HPDE6-E6E7 (cell line): ENCODE data around the gene TNRC6A.
"Not testable (repeated sequence)": the region's sequence is repeated elsewhere in the genome, so short reads cannot be mapped to it uniquely, and the experiment has no call there.

ENCODE experiments used
- DNase-seq: peaks from one replicate; pipeline ENCODE4 v3.0.0; 2011; ENCODE audit warnings: missing footprints; ENCODE audit errors: extremely low spot score

Gene TNRC6A

DNA sequence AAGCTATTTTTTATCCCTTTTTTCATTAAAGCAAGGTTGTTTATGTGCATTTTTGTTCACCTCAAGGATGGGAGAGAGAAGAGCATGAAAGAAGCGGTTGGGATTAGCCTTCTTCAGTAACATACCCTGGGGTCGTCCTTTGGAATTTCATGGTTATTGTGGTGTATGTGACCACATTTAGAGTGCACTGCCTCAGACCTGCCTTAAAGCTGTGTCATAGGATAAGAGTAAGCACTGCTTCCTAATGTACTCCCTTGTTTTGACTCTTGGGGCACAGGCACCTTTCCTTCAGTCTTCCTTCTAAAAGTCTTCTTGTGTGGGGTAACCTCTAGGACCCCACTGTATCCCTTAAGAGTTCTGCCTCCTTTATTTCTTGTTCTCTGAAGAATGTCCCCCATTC lies 28.9 kb downstream of the TNRC6A start:
- DNase-seq, result no peak

DNA sequence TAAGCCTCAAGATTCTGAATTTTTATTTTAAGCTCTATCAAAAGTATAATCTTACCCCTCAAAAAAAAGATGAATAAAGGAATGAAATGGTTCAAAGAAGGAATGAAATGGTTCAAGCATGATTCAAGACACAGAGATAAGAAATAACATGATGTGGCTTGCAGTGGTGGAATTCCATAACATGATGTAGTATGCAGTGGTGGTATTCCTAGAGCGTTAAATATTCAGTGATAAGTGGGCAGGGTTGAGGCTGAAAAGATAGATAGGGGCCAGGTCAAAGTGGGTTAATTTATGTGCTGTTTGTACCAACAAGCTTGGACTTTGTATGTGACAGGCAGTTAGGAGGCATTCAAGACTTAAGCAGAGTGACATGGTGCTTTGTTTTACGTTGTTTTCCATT lies 29.6 kb downstream of the TNRC6A start:
- no peak for DNase-seq

DNA sequence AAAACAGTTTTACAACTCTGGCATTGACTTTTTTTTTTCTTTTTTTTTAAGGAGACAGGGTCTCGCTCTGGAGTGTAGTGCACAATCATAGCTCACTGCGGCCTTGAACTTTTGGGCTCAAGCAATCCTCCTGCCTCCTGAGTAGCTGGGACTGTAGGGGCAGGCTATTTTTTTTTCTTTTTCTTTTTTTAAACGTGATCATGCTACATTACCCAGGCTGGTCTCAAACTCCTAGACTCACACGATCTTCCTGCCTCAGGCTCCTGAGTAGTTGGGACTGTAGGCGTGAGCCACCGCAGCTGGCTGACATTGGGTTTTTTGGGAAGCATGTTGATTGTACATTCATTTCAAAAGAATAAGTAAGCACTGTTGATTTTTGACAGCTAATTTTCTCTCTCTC lies 32.1 kb downstream of the TNRC6A start:
- no peak for DNase-seq

DNA sequence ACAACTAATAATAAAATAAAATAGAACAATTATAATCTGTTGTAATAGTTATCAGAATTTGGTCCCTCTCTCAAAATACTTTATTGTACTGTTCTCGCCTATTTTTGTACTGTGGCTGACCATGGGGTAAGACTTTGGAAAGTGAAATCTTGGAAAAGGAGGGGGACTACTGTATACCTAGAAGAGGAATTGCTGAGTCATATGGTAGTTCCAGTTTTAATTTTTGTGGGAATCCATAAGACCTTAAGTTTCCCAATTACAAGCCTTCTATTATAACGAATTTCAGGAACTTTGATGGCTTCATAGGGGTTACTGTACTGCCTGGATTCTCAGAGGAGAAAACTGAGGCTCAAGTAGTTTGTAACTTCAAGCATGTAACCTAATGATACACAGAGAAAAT lies 35.5 kb downstream of the TNRC6A start:
- no peak for DNase-seq

DNA sequence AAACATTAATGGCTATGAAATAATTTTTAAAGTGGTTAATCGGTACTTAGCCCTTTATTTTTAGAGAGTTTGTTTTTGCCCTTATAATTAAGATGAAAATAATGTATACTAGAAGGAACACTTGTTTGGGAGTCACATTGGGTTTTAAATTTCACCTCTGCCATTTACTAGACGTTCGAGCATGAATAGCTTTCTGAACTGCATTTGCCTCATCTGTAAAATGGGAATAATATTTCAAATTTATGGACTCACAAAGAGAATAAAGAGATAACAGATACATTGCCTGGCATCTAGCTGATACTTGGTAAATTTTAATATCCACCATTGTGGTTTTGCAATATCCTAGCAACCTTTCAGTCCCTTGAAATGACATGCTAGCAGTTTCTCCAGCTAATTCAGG lies 36.6 kb downstream of the TNRC6A start:
- DNase-seq, result no peak

DNA sequence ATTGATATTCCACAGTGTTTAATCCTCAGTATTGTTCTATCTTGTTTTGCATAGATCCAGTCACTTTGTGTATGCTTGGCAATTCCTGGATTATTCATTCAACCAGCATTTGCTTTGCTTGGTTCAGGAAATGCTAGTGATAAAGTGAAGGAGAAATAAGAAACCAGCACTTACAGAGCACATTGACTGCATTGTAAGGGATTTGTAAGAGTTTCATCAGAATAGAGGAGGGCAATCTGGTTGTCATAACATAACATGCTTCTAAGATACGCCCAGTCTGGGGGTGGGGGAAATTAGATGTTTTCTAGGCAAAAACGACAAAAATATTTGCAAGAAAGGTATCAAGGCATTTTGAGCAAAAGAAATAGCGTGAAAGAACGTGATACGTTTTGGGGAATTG lies 40.4 kb downstream of the TNRC6A start:
- no peak for DNase-seq

DNA sequence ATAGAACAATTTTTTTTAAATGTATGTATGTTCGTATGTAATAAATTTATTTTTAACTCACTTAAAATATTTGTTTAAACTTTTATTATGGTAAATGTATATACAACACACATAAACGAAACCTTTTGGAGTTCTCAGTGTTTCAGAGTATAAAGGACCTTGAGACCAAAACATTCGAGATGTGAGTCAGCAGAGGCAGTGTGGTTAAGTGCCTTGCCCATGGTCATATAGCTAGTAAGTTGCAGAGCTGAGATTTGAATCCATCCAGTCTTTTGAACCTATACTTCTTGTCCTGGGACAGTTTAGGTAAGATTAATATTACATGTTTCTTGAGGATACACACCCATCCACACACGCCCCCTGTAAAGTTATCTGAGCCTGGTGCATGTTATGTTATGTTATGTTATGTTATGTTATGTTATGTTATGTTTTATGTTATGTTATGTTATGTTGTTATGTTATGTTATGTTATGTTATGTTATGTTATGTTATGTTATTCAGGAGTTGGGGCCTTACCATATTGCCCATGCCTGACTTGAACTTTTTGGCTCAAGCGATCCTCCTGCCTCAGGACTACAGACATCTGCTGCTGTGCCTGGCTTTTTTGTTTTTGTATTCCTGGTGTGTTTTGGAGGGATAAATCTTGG lies 41.8 kb downstream of the TNRC6A start:
- no peak for DNase-seq

DNA sequence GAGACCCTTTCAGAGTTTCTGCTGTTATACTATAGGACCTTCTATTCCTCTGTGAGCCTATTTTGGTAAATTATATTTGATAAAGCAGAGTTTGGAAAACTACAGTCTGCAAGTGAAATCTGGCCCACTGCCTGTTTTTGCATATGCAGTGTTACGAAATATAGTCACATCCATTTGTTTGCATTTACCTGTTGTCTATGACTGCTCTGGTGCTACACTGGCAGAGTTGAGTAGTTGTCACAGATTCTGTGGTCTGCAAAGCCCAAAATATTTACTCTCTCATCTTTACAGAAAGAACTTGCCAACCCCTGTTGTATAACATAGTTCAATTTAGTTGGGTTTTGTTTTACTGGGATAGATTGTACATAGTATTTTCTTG lies 42.3 kb downstream of the TNRC6A start:
- no peak for DNase-seq

DNA sequence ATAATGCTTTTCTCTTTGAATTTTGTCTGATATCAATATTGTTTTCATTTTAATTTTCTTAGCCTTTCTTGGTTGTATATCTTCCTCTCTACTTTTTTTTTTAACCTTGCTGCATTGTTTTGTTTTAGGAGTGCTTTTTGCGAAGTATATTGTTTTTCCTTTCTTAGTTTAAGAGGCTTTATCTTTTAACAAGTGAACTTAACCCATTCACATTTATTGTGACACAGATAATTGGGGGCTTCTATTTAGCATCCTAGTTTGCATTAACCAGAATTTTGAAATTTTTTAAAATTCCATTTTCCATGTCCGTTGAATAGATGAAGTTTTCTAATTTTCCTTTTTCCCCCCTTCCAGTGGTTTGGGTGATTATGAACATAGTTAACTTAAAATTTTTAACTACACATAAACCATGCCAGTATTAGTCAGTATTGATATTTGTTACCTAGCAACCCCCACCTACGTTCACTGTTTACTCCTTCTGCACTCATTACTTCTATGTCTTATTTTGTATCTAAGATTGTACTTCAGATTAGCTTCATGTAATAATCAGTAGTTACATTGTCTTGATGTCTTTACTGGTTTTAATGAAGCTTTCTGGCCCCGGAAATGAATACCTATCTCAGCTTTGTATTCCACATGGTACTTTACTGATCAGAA lies 44.4 kb downstream of the TNRC6A start:
- no peak for DNase-seq

DNA sequence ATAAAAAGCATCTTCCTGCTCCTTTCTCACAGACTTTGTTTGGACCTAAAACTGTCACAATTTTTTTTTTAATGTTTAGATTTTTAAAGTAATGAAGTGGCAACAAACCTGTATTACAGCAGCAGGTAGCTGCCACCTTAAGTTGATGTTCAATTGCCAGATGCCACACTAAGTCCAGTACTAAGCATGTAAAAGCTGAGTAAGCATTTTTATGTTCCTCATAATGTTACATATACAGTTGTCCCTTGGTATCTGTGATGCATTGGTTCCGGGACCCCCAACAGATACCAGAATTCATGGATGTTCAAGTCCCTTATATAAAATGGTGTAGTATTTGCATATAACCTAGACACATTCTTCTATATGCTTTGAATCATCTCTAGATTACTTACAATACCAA lies 45.1 kb downstream of the TNRC6A start:
- no peak for DNase-seq

DNA sequence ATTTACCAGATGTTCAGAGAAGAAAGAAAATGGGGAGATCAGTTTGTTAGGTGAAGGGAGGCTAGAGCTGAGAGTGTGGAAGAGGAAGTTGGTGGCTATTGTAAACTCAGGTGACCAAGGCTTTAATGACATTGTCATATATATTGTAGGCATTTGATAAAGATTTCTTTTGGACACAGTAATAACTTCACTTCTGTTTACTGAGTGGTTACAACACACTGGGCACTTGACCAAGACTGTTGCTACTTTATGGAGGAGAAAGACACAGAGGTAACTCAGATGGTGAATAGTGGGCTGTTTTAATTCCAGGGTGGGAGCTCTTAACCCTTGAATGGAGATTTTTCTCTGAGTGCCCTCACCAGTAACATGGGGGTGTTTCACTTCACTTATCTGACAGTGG lies 46.0 kb downstream of the TNRC6A start:
- DNase-seq, result no peak

DNA sequence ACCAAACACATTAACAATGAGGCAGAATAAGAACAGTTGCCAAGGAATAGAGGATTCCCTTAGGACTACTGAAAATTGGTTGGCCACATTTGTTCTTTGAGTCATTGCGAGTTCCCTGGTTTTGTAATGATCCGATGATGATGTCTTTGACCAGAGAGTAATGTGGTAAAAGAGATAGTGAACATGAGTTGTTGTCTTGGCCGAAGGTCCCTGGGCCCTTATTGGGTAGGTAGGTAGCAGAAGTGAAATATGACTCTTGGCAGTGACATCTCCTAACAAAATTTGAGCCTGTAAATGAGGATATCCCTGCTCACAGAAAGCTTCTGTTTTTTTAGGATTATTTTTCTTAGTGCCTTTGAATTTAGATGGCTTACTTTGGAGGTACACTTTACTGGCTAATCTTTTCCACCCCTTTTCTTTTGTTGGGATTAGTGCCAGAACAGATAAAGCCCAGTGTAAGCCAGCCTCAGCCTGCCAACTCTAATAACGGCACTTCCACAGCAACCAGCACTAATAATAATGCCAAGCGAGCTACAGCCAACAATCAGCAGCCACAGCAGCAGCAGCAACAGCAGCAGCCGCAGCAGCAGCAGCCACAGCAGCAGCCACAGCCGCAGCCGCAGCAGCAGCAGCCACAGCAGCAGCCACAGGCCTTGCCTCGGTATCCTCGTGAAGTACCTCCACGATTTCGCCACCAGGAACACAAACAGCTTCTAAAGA lies 47.2 kb downstream of the TNRC6A start:
- DNase-seq, result no peak

DNA sequence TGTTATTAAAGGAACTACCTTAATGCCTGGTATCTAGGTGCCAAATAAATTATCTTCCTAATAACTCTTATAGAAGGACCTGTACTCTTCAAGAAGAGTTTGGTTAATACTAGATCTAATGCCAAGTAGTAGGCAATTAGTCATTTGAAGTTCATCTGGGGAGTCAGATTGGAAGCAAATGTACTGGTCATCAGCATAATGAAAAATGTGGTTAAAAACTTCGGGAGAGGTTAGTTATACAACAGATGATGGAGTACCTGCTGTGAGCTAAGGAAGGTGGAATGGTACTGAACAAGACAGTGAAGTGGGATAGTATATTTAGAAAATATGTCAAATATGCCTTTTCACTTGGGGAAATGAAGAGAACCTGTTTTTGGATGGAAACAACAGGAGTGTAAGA lies 49.2 kb downstream of the TNRC6A start:
- DNase-seq, result no peak

DNA sequence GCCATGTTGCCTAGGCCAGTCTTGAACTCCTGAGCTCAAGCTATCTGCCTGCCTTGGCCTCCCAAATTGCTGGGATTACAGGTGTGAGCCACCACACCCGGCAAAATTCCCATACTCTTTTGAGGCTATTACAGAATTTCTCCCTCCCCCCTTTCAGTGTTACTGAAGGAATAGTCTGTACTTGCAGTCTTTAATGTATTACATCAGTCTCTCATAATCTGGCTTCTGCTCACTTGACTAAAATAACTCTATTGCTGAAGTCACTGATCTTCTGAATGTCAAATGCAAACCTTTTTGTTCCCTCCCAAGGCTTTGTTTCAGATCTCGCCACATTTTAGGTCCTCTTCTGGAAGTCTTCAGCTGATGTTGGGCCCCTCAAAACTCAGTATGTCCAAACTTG lies 51.8 kb downstream of the TNRC6A start:
- DNase-seq, result no peak

DNA sequence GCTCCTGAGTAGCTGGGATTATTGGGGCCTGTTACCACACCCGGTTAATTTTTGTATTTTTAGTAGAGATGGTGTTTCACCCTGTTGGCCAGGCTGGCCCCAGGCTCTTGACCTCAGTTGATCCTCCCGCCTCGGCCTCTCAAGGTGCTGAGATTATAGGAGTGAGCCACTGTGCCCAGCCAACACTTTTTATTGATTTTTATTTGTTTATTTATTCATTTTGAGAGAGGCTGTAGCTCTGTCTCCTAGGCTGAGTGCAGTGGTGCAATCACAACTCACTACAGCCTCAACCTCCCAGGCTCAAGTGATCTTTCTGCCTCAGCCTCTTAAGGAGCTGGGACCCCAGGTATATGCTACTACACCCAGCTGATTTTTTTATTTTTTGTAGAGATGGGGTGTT lies 54.7 kb downstream of the TNRC6A start:
- DNase-seq, result no peak

DNA sequence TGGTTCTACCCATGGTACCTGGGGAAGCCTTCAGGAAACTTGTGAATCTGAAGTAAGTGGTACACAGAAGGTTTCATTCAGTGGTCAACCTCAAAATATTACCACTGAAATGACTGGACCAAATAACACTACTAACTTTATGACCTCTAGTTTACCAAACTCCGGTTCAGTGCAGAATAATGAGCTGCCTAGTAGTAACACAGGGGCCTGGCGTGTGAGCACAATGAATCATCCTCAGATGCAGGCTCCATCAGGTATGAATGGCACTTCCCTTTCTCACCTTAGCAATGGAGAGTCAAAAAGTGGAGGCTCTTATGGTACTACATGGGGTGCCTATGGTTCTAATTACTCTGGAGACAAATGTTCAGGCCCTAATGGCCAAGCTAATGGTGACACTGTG lies 60.4 kb downstream of the TNRC6A start:
- DNase-seq, result peak; percentile 21

DNA sequence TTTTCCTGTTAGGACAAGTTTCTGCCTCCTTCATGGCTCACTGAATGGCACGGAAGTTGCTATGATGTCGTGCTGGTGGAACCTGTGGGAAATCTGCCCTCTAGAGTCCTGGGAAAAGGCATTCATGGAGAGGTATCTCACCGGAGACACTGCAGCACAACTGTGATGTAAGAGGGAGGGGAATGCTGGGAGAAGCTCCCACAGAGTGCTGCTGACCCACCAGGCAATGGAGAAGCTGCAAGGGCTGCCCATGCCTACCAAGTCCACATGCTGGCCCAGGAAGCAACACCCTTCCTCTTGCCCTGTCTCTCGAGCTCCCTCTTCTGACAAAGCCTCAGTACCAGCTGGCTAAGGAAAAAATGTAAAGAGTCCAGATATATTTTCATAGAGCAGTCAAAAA lies 71.1 kb downstream of the TNRC6A start:
- peak; percentile 33 for DNase-seq

DNA sequence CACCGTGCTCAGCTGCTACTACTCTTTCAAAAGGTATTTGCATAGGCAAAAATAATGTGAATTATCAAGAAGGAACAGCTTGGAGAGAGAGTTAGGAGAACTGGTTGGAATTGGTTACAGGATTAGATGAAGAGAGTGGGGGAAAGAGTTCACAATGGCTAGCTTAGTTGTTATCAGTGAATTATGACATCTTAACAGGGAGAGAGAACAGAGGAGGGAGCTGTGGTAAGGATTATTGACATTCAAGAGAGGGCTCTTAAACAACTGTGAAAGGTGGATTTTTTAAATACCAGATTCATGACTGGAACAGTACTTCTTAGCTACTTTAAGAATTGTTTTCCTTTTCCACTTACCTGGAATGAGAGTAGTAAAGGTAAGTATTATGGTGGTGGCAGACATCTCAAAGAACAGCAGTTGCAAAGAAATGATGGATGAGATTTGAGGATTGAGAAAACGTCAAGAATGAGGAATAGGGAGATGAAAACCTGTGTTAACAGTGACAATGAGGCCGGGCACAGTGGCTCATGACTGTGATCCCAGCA lies 72.4 kb downstream of the TNRC6A start:
- no peak for DNase-seq

DNA sequence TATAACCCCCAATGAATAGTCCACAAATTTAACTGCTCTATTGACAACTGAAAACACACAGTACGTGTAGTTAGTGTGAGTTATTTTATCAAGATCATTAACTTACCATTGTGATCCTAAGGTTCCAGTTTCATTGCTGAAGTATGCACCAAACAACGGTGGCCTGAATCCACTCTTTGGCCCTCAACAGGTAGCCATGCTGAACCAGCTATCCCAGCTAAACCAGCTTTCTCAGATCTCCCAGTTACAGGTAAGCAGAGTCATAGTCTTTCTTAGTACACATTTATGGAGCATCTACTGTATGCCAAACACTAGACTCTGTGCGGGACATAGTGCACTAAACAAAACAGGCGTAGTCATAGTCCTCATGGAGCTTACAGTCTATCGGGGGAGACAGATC lies 76.0 kb downstream of the TNRC6A start:
- no peak for DNase-seq

DNA sequence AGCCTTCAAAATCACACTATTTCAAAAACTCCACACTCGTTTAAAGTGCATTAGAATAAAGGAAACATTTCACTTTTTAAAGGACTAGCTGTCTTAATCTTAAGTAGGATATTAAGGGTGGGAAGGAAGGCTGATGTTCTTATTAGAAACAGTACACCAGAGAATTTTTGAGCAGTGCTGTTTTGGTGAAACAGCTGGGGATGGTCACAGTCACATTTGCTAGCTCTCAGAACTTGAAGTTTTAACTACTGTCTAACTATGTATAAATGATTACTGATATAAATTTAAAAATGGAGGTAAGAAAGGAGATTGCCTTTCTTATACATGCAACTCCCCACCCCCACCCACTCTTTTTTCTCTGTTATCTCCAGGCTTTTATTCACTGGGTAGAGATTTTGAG lies 77.8 kb downstream of the TNRC6A start:
- no peak for DNase-seq

DNA sequence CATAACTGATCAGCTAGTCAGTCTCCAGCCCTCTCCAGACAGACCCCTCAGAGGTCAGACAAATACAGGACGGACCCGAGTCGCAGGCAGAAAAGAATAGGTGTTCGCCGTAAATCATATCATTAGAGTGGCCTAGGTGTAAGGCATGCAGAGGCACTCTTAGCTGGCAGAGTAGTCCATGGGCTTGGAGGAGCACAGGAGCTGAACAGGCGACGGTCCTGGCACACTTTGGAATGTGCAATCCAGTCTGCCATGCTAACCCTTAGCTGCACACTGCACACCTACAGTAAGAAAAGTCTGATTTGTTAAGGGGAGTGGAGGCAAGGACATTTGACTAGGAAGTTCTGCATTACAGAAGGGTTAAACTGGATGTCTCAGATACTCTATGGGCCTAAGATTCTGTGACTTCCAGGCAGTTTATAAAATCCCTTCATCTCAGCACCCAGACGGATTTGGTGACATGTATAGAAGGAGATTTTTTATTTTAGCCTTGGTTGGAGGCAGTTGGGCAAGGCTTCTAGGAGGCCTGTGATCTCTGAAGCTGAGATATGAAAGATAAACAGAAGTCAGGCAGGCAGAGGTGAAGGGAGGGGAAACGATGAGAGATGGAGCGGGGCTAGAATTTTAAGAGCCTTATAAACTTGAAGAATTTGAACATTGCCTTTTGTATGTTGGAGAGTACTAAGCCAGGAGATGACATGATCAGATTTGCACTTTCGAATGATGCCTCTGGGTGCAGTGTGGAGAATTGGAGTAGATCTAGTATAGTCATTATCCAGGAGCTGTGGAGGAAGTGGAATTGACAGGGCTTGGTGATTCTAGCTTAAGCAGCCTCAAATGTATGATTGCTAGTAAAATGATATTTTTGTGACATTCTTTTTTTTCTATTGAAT lies 81.7 kb downstream of the TNRC6A start:
- no peak for DNase-seq

DNA sequence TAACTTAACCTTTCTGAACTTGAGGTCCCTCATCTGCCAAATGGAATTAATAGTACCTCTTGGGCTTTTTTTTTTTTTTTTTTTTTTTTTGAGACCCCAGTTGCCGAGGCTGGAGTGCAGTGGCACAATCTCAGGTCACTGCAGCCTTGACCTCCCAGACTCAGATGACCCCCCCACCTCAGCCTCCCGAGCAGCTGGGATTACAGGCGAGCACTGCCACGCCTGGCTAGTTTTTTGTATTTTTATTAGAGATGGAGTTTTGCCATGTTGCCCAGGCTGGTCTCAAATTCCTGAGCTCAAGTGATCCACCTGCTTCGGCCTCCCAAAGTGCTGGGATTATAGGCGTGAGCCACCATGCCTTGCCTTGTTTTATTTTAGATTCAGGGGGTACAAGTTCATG lies 83.4 kb downstream of the TNRC6A start:
- not testable (repeated sequence) for DNase-seq
